ENCODE measurements around the gene DUSP16.

DNA sequence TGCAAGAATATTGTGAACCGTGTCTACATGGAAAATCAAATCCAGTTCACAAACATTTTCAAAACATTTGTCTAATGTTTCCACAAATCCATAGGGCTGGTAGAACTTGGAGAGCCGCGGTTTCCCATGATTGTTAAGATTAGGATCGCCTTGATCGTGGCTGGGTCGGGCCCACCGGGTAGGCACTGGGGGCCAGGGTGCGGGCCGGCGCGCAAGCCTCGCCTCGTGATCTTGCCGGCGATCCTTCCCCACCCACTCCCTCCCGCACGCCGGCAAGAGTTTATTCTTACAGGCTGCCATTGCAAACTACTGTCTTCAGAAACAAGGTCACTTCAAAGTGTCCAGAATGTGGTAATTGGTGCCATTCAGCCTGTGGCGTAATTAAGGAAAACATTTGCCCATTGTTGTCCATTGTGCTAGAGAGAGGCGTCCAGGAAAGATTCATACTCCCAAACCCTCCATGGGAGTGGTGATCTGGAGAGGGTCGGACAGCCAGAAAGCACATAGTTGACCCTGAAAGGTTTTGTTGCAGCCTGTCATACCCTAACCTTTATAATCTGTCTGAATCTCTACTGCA, 110.2 kb downstream of the DUSP16 start:
- TF ChIP-seq, protein P1, sequence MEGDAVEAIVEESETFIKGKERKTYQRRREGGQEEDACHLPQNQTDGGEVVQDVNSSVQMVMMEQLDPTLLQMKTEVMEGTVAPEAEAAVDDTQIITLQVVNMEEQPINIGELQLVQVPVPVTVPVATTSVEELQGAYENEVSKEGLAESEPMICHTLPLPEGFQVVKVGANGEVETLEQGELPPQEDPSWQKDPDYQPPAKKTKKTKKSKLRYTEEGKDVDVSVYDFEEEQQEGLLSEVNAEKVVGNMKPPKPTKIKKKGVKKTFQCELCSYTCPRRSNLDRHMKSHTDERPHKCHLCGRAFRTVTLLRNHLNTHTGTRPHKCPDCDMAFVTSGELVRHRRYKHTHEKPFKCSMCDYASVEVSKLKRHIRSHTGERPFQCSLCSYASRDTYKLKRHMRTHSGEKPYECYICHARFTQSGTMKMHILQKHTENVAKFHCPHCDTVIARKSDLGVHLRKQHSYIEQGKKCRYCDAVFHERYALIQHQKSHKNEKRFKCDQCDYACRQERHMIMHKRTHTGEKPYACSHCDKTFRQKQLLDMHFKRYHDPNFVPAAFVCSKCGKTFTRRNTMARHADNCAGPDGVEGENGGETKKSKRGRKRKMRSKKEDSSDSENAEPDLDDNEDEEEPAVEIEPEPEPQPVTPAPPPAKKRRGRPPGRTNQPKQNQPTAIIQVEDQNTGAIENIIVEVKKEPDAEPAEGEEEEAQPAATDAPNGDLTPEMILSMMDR (conservative IDR thresholded peaks at IDR 0.05; ENCODE audit: low read depth, low read length): no peak
- TF ChIP-seq EZH2 (IDR thresholded peaks at IDR 0.05; ENCODE audit: borderline replicate concordance, low read depth, low read length, poor library complexity, severe bottlenecking): no peak
